ENCODE results near the gene ZNHIT3. TPM values are rescaled to one million over a fixed set of nuclear protein-coding genes. Genes with fewer than 3 reads are reported as not detected.

The ZNHIT3 gene
- total RNA-seq, 1 experiment from 2014 or later: 37.9 TPM

DNA sequence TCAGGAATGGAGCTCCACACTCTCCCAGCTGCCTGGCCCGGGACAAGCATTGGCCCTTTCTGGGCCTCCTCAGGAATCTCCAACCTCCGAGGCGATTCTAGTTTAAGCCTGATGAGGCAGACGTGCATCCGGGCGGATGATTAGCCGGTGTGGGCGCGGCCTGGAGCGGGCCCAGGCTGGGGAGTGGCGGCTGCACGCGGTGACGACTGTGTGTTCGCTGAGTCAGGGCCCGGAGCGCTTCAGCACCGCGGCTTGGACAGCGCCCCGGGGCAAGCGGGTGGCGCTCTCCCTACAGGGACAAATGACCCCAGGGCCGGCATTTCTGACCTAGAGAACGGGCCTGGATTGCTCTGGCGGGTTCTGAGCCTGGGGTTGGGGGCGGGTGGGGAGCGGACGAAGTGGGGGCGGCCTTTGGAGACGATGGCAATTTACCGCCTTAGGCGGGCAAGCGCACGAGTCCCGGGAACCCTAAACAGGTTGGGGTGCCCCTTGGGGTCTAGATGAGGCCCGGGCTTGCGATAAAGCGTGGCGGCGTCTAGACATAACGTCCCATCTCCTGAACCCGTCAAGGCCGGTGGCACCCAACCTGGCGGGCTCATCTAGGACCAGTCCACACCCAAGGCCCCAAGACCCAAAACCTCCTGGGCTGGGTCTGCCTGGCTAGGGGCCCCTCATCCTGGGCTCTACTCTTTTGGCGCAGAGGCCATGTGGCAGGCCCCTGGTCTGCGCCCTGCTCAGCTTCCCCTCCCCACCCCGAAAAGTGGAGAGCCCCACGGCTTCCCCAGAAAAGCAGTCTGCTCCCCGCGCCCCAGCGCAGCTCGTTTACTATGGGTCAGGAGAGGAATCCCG lies 22.3 kb upstream of the ZNHIT3 start:
- ChIA-PET CTCF (no interaction called here), POLR2A (ENCODE audit: unreplicated experiment) (no interaction called here)
- Histone ChIP-seq H3K9me2 (replicated peaks; ENCODE audit: low read length) (no peaks in the 10 kb centered on the region), H3K27me3 (ENCODE audit: low read length) (peaks cover 22% of the 10 kb centered on the region), H3K27ac (ENCODE audit: low read length) (no peak overlapping the region), H4K20me1 (ENCODE audit: low read length) (no peaks in the 10 kb centered on the region), H3K4me2 (ENCODE audit: low read length) (no peak overlapping the region), H3K9me3 (ENCODE audit: low read length) (no peaks in the 10 kb centered on the region), H3F3A (ENCODE audit: low read length, unreplicated experiment) (no peaks in the 10 kb centered on the region), H3K79me2 (ENCODE audit: low read length) (no peaks in the 10 kb centered on the region), H3K4me1 (ENCODE audit: insufficient read depth, low read length) (no peaks in the 10 kb centered on the region), H3K4me3 (ENCODE audit: low read length) (no peak overlapping the region), H2AFZ (ENCODE audit: low read length) (no peak overlapping the region), H3K9ac (ENCODE audit: low read length) (no peak overlapping the region), H3K36me3 (ENCODE audit: low read depth, low read length) (no peaks in the 10 kb centered on the region)
- ATAC-seq: peak; percentile 75
- peak; percentile 65 for DNase-seq
- no peak for TF ChIP-seq EZH2 (IDR thresholded peaks at IDR 0.05; ENCODE audit: low read length, unreplicated experiment)
- no peak for TF ChIP-seq EZH2phosphoT487 (IDR thresholded peaks at IDR 0.05; ENCODE audit: borderline replicate concordance, low read length)
- TF ChIP-seq, protein P1, sequence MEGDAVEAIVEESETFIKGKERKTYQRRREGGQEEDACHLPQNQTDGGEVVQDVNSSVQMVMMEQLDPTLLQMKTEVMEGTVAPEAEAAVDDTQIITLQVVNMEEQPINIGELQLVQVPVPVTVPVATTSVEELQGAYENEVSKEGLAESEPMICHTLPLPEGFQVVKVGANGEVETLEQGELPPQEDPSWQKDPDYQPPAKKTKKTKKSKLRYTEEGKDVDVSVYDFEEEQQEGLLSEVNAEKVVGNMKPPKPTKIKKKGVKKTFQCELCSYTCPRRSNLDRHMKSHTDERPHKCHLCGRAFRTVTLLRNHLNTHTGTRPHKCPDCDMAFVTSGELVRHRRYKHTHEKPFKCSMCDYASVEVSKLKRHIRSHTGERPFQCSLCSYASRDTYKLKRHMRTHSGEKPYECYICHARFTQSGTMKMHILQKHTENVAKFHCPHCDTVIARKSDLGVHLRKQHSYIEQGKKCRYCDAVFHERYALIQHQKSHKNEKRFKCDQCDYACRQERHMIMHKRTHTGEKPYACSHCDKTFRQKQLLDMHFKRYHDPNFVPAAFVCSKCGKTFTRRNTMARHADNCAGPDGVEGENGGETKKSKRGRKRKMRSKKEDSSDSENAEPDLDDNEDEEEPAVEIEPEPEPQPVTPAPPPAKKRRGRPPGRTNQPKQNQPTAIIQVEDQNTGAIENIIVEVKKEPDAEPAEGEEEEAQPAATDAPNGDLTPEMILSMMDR (conservative IDR thresholded peaks at IDR 0.05; ENCODE audit: low read depth, low read length): no peak
- intact Hi-C loops (cut with micrococcal nuclease): no loop called here
- no TSS peak for BruUV-seq (replicated peaks)

- ATAC-seq (no peak), DNase-seq (no peak)
- Histone ChIP-seq H3K4me2 (ENCODE audit: low read length) (no peak overlapping the region), H3K9me2 (replicated peaks; ENCODE audit: low read length) (no peaks in the 10 kb centered on the region), H2AFZ (ENCODE audit: low read length) (no peak overlapping the region), H3K4me1 (ENCODE audit: insufficient read depth, low read length) (no peaks in the 10 kb centered on the region), H3K4me3 (ENCODE audit: low read length) (no peak overlapping the region), H3F3A (ENCODE audit: low read length, unreplicated experiment) (no peaks in the 10 kb centered on the region), H3K79me2 (ENCODE audit: low read length) (no peaks in the 10 kb centered on the region), H3K9me3 (ENCODE audit: low read length) (no peaks in the 10 kb centered on the region), H4K20me1 (ENCODE audit: low read length) (no peaks in the 10 kb centered on the region), H3K27me3 (ENCODE audit: low read length) (peaks cover 28% of the 10 kb centered on the region), H3K9ac (ENCODE audit: low read length) (no peak overlapping the region), H3K36me3 (ENCODE audit: low read depth, low read length) (no peaks in the 10 kb centered on the region), H3K27ac (ENCODE audit: low read length) (no peak overlapping the region)
- intact Hi-C loops (cut with micrococcal nuclease): no loop called here
- BruUV-seq (replicated peaks): no TSS peak
- ChIA-PET POLR2A (ENCODE audit: unreplicated experiment) (no interaction called here), CTCF (no interaction called here)
- TF ChIP-seq EZH2 (IDR thresholded peaks at IDR 0.05; ENCODE audit: low read length, unreplicated experiment) (no peak), EZH2phosphoT487 (IDR thresholded peaks at IDR 0.05; ENCODE audit: borderline replicate concordance, low read length) (no peak)
- TF ChIP-seq, protein P1 (conservative IDR thresholded peaks at IDR 0.05; ENCODE audit: low read depth, low read length): no peak
These were observed 21.8 kb upstream of the ZNHIT3 start for GRCh38 chr17:36464765-36465088.

DNA sequence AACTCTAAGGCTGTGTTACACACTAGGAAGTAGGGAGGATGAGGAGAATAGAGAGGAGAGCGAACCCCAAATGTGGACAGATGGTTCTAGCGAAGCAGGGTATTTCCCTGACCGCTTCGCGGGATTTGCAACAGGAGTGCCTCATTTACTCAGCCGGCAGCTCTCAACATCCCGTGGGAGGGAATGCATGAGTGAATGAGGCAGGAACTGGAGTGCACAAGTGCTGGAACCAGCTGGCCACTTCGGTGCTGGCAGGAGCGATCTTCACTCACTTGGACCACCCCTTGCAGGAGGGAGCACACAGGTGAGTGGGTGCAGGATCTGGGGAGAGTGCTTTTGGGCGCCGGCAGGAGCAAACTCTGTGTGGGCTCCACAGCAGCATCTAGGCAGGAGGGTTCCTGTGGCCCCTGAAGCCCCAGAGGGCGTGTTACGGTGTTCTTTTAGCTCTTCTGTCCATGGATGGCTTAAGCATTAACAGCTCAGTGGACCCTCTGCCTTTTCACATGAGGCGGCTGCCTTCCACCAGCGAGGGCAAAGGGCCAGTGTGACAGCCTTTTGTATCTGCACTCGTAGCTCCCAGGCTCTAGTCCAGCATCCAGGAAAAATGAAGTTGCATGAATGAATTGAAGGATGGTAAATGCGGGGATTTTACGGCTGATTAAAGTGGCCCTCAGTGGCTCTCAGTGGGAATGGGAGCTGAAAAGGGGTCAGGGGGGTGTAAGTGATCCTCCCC lies 17.4 kb upstream of the ZNHIT3 start:
- H3K9me2 ChIP-seq (replicated peaks; ENCODE audit: low read length): no peaks in the 10 kb centered on the region
- H3K4me2 ChIP-seq (ENCODE audit: low read length): no peak overlapping the region
- H3K27me3 ChIP-seq (ENCODE audit: low read length): peaks cover 33% of the 10 kb centered on the region
- H3K9me3 ChIP-seq (ENCODE audit: low read length): no peaks in the 10 kb centered on the region
- H2AFZ ChIP-seq (ENCODE audit: low read length): no peak overlapping the region
- H4K20me1 ChIP-seq (ENCODE audit: low read length): no peaks in the 10 kb centered on the region
- ATAC-seq: no peak
- no peaks in the 10 kb centered on the region for H3K4me1 ChIP-seq (ENCODE audit: insufficient read depth, low read length)
- no peak overlapping the region for H3K27ac ChIP-seq (ENCODE audit: low read length)
- H3K36me3 ChIP-seq (ENCODE audit: low read depth, low read length): no peaks in the 10 kb centered on the region
- no peaks in the 10 kb centered on the region for H3F3A ChIP-seq (ENCODE audit: low read length, unreplicated experiment)
- intact Hi-C loops (cut with micrococcal nuclease): no loop called here
- ChIA-PET CTCF (no interaction called here), POLR2A (ENCODE audit: unreplicated experiment) (no interaction called here)
- H3K79me2 ChIP-seq (ENCODE audit: low read length): no peaks in the 10 kb centered on the region
- H3K9ac ChIP-seq (ENCODE audit: low read length): no peak overlapping the region
- no peak overlapping the region for H3K4me3 ChIP-seq (ENCODE audit: low read length)
- DNase-seq: no peak
- TF ChIP-seq, protein P1 (conservative IDR thresholded peaks at IDR 0.05; ENCODE audit: low read depth, low read length): no peak
- no peak for TF ChIP-seq EZH2 (IDR thresholded peaks at IDR 0.05; ENCODE audit: low read length, unreplicated experiment)
- no peak for TF ChIP-seq EZH2phosphoT487 (IDR thresholded peaks at IDR 0.05; ENCODE audit: borderline replicate concordance, low read length)
- BruUV-seq (replicated peaks): no TSS peak
